GM19463 (cell line): ENCODE data around the gene NUP188.
"Not testable (repeated sequence)": the region's sequence is repeated elsewhere in the genome, so short reads cannot be mapped to it uniquely, and the experiment has no call there.

Source experiments
- ATAC-seq: cut with Tn5 transposase; IDR thresholded peaks from one replicate; pipeline ENCODE4 v1.9.1; 2021; ENCODE audit warnings: mild to moderate bottlenecking, moderate library complexity; ENCODE audit not compliant: unreplicated experiment

Gene NUP188

GRCh38 chr9:129026442-129027223 is 79.1 kb downstream of the NUP188 start:
- ATAC-seq: no peak

DNA sequence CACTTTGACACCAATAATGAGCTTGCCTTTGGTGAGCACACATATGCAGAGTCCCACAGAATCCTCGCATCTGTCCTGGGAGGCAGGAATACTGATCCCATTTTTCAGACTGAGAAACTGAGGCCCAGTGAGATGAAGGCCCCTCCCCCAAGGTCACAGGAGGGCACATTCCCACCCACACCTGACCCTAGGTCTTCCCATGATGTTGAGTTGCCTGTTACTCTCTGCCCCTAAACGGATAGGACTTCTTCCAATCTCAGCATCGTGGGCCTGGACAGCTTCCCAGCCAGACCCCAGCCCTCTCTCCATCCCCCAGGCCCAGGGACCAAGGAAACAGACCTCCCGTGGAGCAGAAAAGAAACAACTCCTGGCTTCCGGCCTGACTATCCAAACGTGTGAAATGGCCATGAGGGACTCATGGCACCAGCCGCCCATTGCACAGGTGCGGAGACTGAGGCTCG is 79.8 kb downstream of the NUP188 start:
- ATAC-seq: peak; percentile 5

- peak; percentile 37 for ATAC-seq
Observed at GRCh38 chr9:129027685-129028191, 80.2 kb downstream of the NUP188 start.

- ATAC-seq: peak; percentile 76
Observed at GRCh38 chr9:129028192-129028966, 80.9 kb downstream of the NUP188 start, which contains the start of gene SH3GLB2. Gene SH3GLB2, minus strand, starts transcription at chr9:129028331. Its CDS starts 177 bp downstream, at chr9:129028154.

GRCh38 chr9:129030191-129030590 is 82.7 kb downstream of the NUP188 start:
- ATAC-seq: no peak

DNA sequence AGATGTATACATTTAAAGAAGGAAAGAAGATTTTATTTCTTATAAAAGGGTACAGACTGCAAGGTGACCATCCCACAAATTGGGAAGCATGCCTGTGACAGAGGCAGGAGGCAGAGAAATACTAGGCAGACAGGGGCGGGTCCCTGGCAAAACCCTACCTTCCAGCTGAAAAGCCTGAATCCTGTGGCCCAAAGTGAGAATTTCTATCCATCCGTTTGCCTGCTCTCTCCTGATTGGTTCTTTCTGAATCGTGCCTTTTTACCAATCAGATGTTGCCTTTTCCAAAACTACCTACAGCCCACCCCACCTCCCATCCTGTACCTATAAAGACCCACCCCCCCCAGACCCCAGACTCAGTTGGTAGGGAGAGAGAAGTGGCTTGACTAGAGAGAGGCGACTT is 84.0 kb downstream of the NUP188 start:
- no peak for ATAC-seq

DNA sequence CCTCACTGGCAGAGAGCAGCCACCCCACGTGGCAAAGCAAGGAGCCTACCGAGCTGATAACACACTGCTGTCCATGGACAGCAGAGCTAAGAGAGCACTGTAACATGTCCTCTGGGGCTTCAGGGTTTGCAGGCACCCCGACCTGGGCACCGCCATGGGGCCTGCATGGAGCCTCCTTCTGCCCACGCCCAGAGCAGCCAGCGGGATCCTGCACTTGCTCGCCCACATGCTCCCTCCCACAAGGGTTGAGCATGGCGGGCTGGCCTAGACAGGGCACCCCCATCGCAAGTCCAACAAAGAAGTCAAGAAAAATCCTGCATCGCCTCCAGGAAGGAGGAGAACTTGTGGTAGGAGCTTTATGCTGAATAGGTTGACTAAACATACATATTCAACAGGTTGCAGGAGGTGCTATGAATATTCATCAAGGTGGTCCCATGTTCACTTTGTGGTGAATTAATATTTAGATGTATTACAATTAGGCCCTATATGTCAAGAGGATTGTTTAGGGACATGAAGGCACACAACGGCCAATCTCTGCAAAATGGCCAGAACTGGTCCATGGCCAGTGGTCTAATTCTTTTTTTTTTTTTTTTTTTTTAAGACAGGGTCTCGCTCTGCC is 85.2 kb downstream of the NUP188 start:
- no peak for ATAC-seq

DNA sequence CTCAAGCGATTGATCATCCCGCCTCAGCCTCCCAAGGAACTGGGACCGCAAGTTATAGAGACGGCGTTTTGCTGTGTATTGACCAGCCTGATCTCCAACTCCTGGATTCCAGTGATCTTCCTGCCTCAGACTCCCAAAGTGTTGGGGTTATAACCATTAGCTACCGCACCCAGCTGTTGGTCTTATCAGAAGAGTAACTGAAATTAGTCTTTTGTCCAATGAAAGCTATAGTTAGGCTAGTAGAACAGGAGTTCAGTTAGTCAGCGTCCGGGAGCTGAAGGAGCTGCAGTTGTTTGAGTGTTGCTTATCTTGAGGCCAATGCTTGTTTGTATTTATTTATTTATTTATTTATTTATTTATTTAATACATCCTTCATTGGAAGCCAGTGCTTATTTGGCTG is 85.7 kb downstream of the NUP188 start:
- no peak for ATAC-seq

DNA sequence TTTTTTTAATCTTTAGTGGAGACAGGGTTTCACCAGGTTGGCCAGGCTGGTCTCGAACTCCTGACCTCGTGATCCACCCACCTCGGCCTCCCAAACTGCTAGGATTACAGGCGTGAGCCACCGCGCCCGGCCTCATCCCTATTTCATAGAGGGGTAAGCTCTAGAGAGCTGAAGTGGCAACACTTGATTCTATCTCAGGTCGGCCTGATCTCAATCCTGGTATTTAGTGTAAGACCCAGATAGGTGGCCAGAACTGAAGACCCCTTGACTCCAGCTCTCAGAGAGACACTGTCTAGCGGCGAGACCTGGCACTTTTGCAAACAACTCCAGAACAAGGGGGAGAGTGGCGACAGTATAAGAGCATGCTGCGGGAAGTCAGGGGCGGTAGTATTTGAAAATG is 88.3 kb downstream of the NUP188 start:
- not testable (repeated sequence) for ATAC-seq

- ATAC-seq: peak; percentile 97
Observed at GRCh38 chr9:129036241-129036922, 88.9 kb downstream of the NUP188 start, which contains the start of gene MIGA2. Gene MIGA2, plus strand, starts transcription at chr9:129036626. Its CDS starts 3,969 bp downstream, at chr9:129040595.

DNA sequence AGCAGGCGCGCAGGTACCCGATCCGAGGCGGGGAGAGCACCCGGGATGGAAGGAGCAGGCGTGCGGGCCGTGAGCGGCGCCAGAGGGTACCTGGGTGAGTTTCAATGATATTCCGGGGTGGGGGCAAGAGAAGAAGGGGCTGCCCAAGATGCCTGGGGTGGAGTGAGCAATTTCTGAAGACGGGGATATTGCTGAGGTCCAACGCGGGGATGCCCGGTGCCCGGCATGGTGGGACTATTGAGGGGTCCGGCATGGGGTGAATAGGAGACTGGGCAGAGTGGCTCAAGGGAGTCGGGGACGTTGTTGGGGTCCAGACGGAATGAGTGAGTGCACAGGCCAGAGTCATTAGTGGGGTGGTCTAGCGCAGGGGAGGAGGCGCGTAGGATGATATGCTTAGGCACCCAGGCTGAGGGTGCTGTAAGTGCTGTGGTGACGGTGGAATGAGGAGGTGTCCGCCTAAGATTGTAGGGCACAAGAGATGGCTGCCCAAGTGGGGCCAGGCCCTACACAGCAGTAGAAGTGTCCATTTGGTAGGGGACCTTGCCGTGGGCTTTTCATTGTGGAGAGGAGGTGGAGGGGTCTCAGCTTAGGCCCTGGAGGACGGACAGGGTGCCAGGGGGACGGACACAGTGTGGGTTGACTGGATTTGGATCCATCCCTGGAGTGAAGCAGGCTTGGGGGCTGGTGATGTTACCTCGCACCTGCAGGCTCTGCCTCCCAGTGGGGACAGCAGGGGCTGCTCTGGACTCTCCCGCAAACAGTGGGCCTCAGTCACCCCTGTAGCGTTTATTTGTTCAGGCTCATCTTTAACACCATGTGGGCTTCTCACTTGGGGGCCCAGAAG is 89.6 kb downstream of the NUP188 start:
- no peak for ATAC-seq

DNA sequence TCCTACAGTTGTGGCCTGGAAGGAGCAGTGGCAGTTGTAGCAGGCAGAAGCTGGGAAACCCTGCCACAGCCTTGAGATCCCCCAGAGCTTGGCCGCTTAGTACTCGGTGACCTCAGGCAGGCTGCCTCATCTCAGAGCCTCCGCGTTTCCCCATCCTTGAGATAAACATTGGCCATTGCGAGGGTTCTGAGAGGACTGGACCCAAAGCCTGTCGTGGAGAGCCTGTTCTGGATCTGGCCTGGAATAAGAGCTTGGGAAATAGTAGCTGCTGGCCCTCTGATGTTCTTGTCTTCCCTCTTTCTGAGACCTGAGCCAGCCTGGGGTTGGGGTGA is 90.2 kb downstream of the NUP188 start:
- ATAC-seq: no peak

DNA sequence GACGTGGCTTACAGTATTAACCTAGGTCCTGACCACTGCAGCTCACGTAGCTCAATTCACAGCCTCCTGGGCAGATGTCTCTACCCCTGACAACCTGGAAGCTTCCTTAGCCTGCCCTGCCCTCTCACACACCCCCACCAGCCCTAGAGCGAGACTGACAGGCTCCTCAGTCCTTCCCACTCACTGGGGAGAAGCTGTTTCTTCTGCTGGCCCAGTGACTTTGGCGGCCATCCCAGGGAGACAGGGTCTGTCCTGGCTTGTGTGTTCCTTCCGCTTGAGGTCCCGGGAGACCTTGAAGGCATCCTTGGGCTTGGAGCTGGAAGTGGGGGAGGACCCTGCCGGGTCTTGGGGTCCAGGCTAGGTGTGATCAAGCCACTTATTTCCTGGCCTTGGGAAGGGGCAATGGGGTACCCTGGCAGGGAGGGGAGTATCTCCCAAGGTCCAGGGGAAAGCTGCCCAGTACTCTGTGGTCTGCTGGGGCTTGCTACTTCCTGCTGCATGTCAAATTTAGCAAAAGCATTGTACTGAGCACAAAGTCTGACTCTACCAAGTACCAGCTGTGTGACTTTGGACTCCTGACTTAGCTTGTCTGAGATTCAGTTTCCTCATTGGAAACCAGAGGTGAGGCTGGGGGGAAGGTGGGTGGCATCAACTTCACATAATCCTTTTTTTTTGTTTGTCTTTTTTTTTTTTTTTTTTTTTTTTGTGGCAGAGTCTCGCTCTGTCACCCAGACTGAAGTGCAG is 90.8 kb downstream of the NUP188 start:
- ATAC-seq: no peak

GRCh38 chr9:129040113-129040643 is 92.7 kb downstream of the NUP188 start:
- ATAC-seq: no peak

GRCh38 chr9:129042016-129042415 is 94.5 kb downstream of the NUP188 start:
- ATAC-seq: no peak

GRCh38 chr9:129052592-129052991 is 105.1 kb downstream of the NUP188 start:
- no peak for ATAC-seq

- no peak for ATAC-seq
Observed at GRCh38 chr9:129053020-129053419, 105.5 kb downstream of the NUP188 start.

DNA sequence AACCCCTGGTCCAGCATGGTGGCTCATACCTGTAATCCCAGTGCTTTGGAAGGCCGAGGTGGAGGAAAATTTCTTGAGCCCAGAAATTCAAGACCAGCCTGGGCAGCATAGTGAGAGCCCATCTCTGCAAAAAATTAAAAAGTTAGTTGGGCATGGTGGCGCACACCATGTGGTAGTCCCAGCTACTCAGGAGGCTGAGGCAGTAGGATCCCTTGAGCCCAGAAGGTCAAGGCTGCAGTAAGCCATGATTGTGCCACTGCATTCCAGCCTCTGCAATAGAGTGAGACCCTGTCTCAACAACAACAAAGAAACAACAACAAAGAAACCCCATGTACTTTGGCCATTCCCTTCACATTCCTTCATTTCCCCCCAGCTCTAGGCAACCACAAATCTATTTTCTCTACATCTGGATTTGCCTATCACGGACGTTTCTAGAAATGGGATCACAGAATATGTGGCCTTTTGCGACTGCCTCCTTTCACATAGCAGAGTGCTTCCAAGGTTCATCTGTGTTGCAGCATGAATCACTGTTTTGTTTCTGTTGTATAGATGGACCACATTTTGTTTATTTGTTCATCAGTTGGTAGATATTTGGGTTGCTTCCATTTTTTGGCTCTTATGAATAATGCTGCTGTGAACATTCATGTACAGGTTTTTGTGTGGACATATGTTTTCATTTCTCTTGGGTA is 106.8 kb downstream of the NUP188 start:
- ATAC-seq: no peak
